LNCAP (cell line): Measurements from ENCODE around the gene CST8.

ENCODE experiments used
- CTCF ChIP-seq: fragments of 450-650 bp; IDR thresholded peaks from 2 replicates; pipeline ENCODE4 v1.5.1; 2017; ENCODE audit warnings: mild to moderate bottlenecking

The CST8 gene

GRCh38 chr20:23482138-23482537 lies 8.8 kb upstream of the CST8 start:
- TF ChIP-seq CTCF = no peak

- no peak for TF ChIP-seq CTCF
Measured at GRCh38 chr20:23484081-23484480, 6.8 kb upstream of the CST8 start.

- TF ChIP-seq CTCF = no peak
Measured at GRCh38 chr20:23488470-23488869, 2.4 kb upstream of the CST8 start.

GRCh38 chr20:23488996-23489395 lies 1.9 kb upstream of the CST8 start:
- no peak for TF ChIP-seq CTCF

- TF ChIP-seq CTCF = no peak
Measured at GRCh38 chr20:23492292-23492691, 1.4 kb downstream of the CST8 start.

- TF ChIP-seq CTCF = no peak
Measured at GRCh38 chr20:23493172-23493772, 2.4 kb downstream of the CST8 start.

- no peak for TF ChIP-seq CTCF
Measured at GRCh38 chr20:23497536-23497935, 6.6 kb downstream of the CST8 start.

GRCh38 chr20:23501926-23502325 lies 11.0 kb downstream of the CST8 start:
- no peak for TF ChIP-seq CTCF
